Left colon (tissue), 2 donors: ENCODE results near the gene ADAR. TPM values are rescaled to one million over a fixed set of nuclear protein-coding genes. Genes with fewer than 3 reads are reported as not detected.

ENCODE experiments used
- ATAC-seq: fragments of 200-7000 bp; cut with Tn5 transposase; one replicate; pipeline ENCODE4 v1.9.1; 2020; ENCODE audit warnings: mild to moderate bottlenecking, moderate library complexity
- DNase-seq, 2 donors: peaks; one replicate each; pipeline ENCODE4 v3.0.0-alpha.2; 2020
- intact Hi-C, 2 donors: fragments of 100-400 bp; cut with DNase I in 1 of 2; cut with micrococcal nuclease in 1 of 2; formaldehyde crosslinking; loops; one replicate each; pipeline versions ENCODE4 v1.11.2 to v1.14.0; 2022; cut with DNase I, micrococcal nuclease
- total RNA-seq, 2 donors: library from RNA; stranded (reverse); fragmentation: NEBNext Ultra II Directional; extraction: Animal tissue kit (Norgen Biotek cat#: 25700); gene quantifications; one replicate each; pipeline ENCODE4 v1.2.1, GENCODE V29; 2021
- donor health status: DM: no; HTN: no; CAD: no.
- donor health status: DM: yes; HTN: yes; CAD: no.

ADAR gene
- total RNA-seq, 2 donors from 2014 or later, result 119 to 138 TPM

- DNase-seq (no peak), ATAC-seq (no peak)
- intact Hi-C loops, result loop anchor here in 1 of 2 donors (10.0 kb wide), 1 partner anchor 62 kb away; no protein-coding TSS in a partner anchor
These were observed 60.8 kb downstream of the ADAR start for GRCh38 chr1:154547105-154547732.

GRCh38 chr1:154546264-154547063 lies 61.5 kb downstream of the ADAR start:
- intact Hi-C loops, result loop anchor here in 1 of 2 donors (10.0 kb wide), 1 partner anchor 62 kb away; no protein-coding TSS in a partner anchor
- DNase-seq, result peak; percentile 42 to 53
- ATAC-seq, result peak; percentile 80

GRCh38 chr1:154541231-154541630 lies 66.8 kb downstream of the ADAR start:
- ATAC-seq, result no peak
- intact Hi-C loops, result loop anchor here in 1 of 2 donors (10.0 kb wide), 1 partner anchor 56 kb away; no protein-coding TSS in a partner anchor

GRCh38 chr1:154539486-154540483 lies 68.2 kb downstream of the ADAR start:
- intact Hi-C loops, result loop anchor here in 1 of 2 donors (10.0 kb wide), 1 partner anchor 55 kb away; no protein-coding TSS in a partner anchor
- DNase-seq, result no peak
- ATAC-seq, result no peak

More at GRCh38 chr1:154541231-154541630, 66.8 kb downstream of the ADAR start:
- DNase-seq, result no peak

GRCh38 chr1:154536570-154536969 lies 71.4 kb downstream of the ADAR start:
- no peak for DNase-seq
- intact Hi-C loops, result no loop called here
- no peak for ATAC-seq

- intact Hi-C loops, result no loop called here
- ATAC-seq, result peak; percentile 82
- DNase-seq, result peak in 1 of 2 donors; percentile 48
These were observed 73.8 kb downstream of the ADAR start for GRCh38 chr1:154533952-154534844.

Other genes with a start within 250 kb of the ADAR start
- gene IL6R, start 202.8 kb downstream of the ADAR start, total RNA-seq, result 10 to 100 TPM; 32.9 to 51.4 TPM
- gene TDRD10, start 106.0 kb downstream of the ADAR start, total RNA-seq, result 1 to 10 TPM in 1 of 2 donors, under 1 TPM in 1; 0.70 to 1.0 TPM
- 1 to 10 TPM; 3.4 TPM for gene SHE, start 105.8 kb downstream of the ADAR start, total RNA-seq
- 10 to 100 TPM; 78.8 to 98.9 TPM for gene UBE2Q1, start 49.5 kb downstream of the ADAR start, total RNA-seq
- gene CHRNB2, start 40.4 kb downstream of the ADAR start, total RNA-seq, result under 1 TPM; 0.15 to 0.31 TPM